OCI-LY7 (cell line): ENCODE measurements around the gene GCSAML.

Experiments
- CTCF ChIP-seq: fragments of 200-600 bp; sonication (generic); conservative IDR thresholded peaks from 2 replicates; pipeline ENCODE4 v1.5.1; 2014; ENCODE audit warnings: mild to moderate bottlenecking, antibody characterized with exemption, low read length, moderate library complexity, mixed read lengths
- EZH2phosphoT487 ChIP-seq: fragments of 200-600 bp; sonication (generic); IDR thresholded peaks from 2 replicates; pipeline ENCODE4 v1.6.1; 2018; ENCODE audit warnings: low read depth, borderline replicate concordance, mild to moderate bottlenecking, mixed run types, antibody characterized with exemption, low read length, moderate library complexity, mixed read lengths

GRCh38 chr1:247538561-247538960 lies 10.4 kb upstream of the GCSAML start:
- TF ChIP-seq CTCF (no peak), EZH2phosphoT487 (no peak)
